Ovary (tissue), 10 donors: Measurements from ENCODE around the gene RBPJ. TPM values are rescaled to one million over a fixed set of nuclear protein-coding genes. Genes with fewer than 3 reads are reported as not detected.
A peak's percentile ranks its signal among the peaks of the same experiment; 100 is the strongest.

ENCODE experiments used
- DNase-seq, 5 donors: peaks; one replicate each; pipeline ENCODE4 v3.0.0-alpha.2; 2019 to 2020
- H3K27ac ChIP-seq, 2 donors: fragments of 200-600 bp; one replicate each; pipeline versions ENCODE4 v1.5.1 to v1.8.0; 2019 to 2022
- H3K27me3 ChIP-seq: fragments of 200-600 bp; one replicate; pipeline ENCODE4 v1.8.0; 2022
- H3K36me3 ChIP-seq: fragments of 200-600 bp; sonication (generic); one replicate; pipeline ENCODE4 v1.5.1; 2019
- H3K4me1 ChIP-seq: one replicate; pipeline ENCODE4 v1.8.1; 2013; ENCODE audit warnings: mild to moderate bottlenecking, moderate library complexity; ENCODE audit not compliant: insufficient read depth
- H3K4me3 ChIP-seq: fragments of 200-600 bp; sonication (generic); one replicate; pipeline ENCODE4 v1.5.1; 2017
- H3K9me3 ChIP-seq, 2 donors: fragments of 200-600 bp in 1 of 2; sonication (generic) in 1 of 2; one replicate each; pipeline versions ENCODE4 v1.5.1 to v1.8.1; 2013 to 2019; ENCODE audit warnings: mild to moderate bottlenecking in 1 of 2, moderate library complexity in 1 of 2
- EP300 ChIP-seq: sonication (generic); formaldehyde crosslinking; IDR thresholded peaks from one replicate; pipeline ENCODE4 v1.6.1; 2017; ENCODE audit warnings: antibody characterized with exemption
- POLR2A ChIP-seq: fragments of 450-650 bp; IDR thresholded peaks from one replicate; pipeline ENCODE4 v1.6.1; 2017; ENCODE audit warnings: antibody characterized with exemption, mild to moderate bottlenecking, moderate library complexity
- WGBS, 3 donors: extraction: QIAGEN DNeasy Blood & Tissue Kit in 1 of 3; methylation state at CpG; one replicate each; pipeline versions ENCODE4 v1.1.5 to v1.1.7; 2013 to 2017; 5-methylcytosine and 5-hydroxymethylcytosine counted together
- intact Hi-C, 4 donors: fragments of 100-400 bp; cut with DNase I; formaldehyde crosslinking; loops; one replicate each; pipeline versions ENCODE4 v1.11.0 to v1.15.1; 2022 to 2023
- long read RNA-seq, 3 donors: library from polyadenylated mRNA in 2 of 3; unstranded in 2 of 3; transcript quantifications; one replicate each; pipeline ENCODE4 v2.0.0 and lab custom pipeline, GENCODE V29; 2021 to 2026
- polyA plus RNA-seq, 2 donors: library from polyadenylated mRNA; stranded (reverse); fragments of 200-250 nt in 1 of 2; fragments of 350-450 nt in 1 of 2; fragmentation: Illumina TruSeq in 1 of 2; extraction: RNeasy Lipid Tissue Mini Kit (QIAGEN cat#74804) in 1 of 2; gene quantifications; one replicate each; pipeline ENCODE4 v1.2.3, GENCODE V29; 2013 to 2014
- total RNA-seq, 7 donors: library from RNA; depleted of rRNA in 2 of 7; stranded (reverse); fragments of >200 nt in 2 of 7; fragmentation: NEBNext Ultra II Directional in 3 of 7; extraction: Animal tissue kit (Norgen Biotek cat#: 25700) in 3 of 7; gene quantifications; one replicate each; pipeline versions ENCODE4 v1.1.0 to v1.2.4, GENCODE V29; 2016 to 2023
- TF ChIP-seq, protein P1 (sequence below), 3 donors: fragments of 450-650 bp in 2 of 3; fragments of 200-600 bp in 1 of 3; IDR thresholded peaks; one replicate each; pipeline versions ENCODE4 v1.5.1 to v1.8.0; 2016 to 2022; ENCODE audit warnings: antibody characterized with exemption in 3 of 3, mild to moderate bottlenecking in 1 of 3
- donor health status: DM: no; HTN: no; CAD: no; lungs with moderate emphysema.
- donor health status: DM: no; HTN: no; CAD: no.
- donor health status: Bipolar disorder and iron deficiency.
- donor health status: DM: yes; HTN: yes; CAD: no.
- donor health status: DM: no; HTN: no; CAD: no.
- donor health status: DM: yes; HTN: yes; CAD: no.

RBPJ gene
- total RNA-seq (10 to 100 TPM; 55.6 to 75.1 (median 68.5) TPM), polyA plus RNA-seq (10 to 100 TPM; 36.0 to 61.9 TPM)
- long read RNA-seq, donor 1, full-length matches to known transcripts: 278 of 376 reads
- long read RNA-seq, donor 1, partial matches to known transcripts: 41 of 376 reads
- long read RNA-seq, donor 1, other reads (novel, unspliced or antisense): 57 of 376 reads
- long read RNA-seq, donor 2, full-length matches to known transcripts: 30 of 37 reads
- long read RNA-seq, donor 2, partial matches to known transcripts: 7 of 37 reads
- long read RNA-seq, donor 2, other reads (novel, unspliced or antisense): 0 of 37 reads
- long read RNA-seq, donor 3, full-length matches to known transcripts: 52 of 77 reads
- long read RNA-seq, donor 3, partial matches to known transcripts: 10 of 77 reads
- long read RNA-seq, donor 3, other reads (novel, unspliced or antisense): 15 of 77 reads

DNA sequence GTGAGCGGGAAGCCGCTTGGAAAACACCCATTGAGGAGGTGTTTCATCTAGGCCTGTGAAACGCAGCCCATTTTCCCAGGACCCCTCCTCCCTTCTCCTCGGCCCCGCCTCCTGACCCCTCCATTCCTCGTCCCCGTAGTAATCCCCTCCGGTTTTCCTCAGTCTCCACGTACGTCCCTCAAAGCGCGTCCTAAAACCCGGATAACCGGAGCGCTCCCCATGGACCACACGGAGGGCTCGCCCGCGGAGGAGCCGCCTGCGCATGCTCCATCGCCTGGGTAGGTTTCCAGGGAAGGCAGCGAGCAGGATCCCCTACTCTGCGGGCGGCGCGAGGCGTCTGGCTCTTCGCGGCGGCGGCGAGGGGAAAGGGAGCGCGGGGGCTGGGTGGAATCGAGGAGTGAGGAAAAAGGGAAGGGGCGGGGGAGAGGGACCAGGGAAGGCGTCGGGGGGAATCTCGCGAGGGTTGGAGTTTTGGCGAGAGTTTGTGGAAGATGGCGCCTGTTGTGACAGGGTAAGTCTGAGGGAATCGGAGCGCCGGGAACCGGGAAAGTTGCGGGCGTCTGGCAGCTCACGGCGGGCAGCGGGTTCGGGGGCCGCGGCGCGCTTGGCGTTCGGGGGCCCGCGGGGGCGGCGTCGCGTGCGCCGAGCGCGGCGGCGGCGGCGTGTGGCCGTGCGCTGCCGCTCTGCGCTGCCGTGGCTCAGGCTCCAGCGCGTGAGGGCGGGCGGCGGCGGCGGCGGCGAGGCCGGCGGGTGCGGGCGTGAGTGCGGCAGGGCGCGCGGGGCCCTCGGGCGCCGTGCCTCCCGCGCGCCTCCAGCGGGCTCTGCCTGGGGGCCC, at the start of gene RBPJ:
Gene RBPJ, plus strand, starts transcription at position 477 of the 835 bp plus-strand sequence. Its CDS starts 15 bp downstream, at position 492.
- WGBS, 3 donors: 1% methylated on average over 71 to 102 of the region's 102 CpGs

DNA sequence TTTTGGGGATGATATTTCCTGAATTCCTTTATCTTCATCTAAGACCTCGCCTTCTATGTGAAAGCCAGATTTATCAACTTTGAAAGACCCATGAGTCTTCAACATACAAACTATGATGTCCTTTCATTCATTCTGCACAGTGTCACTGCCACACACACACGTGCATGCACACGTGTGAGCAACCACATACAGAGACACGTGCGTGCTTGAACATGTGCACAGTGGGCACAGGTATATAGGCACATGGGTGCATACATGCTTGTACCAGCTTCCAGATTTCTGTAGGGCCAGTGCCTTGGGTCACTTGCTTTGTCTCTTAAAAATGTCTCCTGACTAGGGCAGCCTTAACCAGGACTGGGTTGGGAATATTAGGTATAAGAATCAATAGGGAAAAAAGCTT, 49.1 kb upstream of the RBPJ start:
- Histone ChIP-seq H3K9me3 (no peaks in the 10 kb centered on the region), H3K4me3 (no peak overlapping the region), H3K4me1 (peaks cover 2% of the 10 kb centered on the region), H3K36me3 (no peaks in the 10 kb centered on the region), H3K27me3 (no peaks in the 10 kb centered on the region), H3K27ac (no peak overlapping the region)
- intact Hi-C loops: no loop called here
- TF ChIP-seq, protein P1, sequence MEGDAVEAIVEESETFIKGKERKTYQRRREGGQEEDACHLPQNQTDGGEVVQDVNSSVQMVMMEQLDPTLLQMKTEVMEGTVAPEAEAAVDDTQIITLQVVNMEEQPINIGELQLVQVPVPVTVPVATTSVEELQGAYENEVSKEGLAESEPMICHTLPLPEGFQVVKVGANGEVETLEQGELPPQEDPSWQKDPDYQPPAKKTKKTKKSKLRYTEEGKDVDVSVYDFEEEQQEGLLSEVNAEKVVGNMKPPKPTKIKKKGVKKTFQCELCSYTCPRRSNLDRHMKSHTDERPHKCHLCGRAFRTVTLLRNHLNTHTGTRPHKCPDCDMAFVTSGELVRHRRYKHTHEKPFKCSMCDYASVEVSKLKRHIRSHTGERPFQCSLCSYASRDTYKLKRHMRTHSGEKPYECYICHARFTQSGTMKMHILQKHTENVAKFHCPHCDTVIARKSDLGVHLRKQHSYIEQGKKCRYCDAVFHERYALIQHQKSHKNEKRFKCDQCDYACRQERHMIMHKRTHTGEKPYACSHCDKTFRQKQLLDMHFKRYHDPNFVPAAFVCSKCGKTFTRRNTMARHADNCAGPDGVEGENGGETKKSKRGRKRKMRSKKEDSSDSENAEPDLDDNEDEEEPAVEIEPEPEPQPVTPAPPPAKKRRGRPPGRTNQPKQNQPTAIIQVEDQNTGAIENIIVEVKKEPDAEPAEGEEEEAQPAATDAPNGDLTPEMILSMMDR (IDR thresholded peaks at IDR 0.05): no peak
- no peak for TF ChIP-seq POLR2A
- no peak for TF ChIP-seq EP300
- 92 to 95% (median 93%) methylated on average over 5 of the region's 5 CpGs for WGBS, 3 donors
- no peak for DNase-seq

More for the DNA sequence above, at the start of gene RBPJ:
- Histone ChIP-seq H3K4me3 (peak within 1 kb of the TSS; percentile 59), H3K9me3 (no peaks in the 10 kb centered on the region), H3K27ac (peak within 1 kb of the TSS; percentile 85 to 86), H3K27me3 (no peaks in the 10 kb centered on the region), H3K4me1 (peaks cover 6% of the 10 kb centered on the region), H3K36me3 (no peaks in the 10 kb centered on the region)
- peak; percentile 90 to 95 (median 94) for DNase-seq
- TF ChIP-seq POLR2A (peak; percentile 73), EP300 (no peak)
- TF ChIP-seq, protein P1 (IDR thresholded peaks at IDR 0.05): peak in 1 of 3 donors; percentile 15
- intact Hi-C loops: loop anchor here in 3 of 4 donors (5.0 to 10.0 kb wide), 4 partner anchors 74 to 293 kb away; no protein-coding TSS in a partner anchor

DNA sequence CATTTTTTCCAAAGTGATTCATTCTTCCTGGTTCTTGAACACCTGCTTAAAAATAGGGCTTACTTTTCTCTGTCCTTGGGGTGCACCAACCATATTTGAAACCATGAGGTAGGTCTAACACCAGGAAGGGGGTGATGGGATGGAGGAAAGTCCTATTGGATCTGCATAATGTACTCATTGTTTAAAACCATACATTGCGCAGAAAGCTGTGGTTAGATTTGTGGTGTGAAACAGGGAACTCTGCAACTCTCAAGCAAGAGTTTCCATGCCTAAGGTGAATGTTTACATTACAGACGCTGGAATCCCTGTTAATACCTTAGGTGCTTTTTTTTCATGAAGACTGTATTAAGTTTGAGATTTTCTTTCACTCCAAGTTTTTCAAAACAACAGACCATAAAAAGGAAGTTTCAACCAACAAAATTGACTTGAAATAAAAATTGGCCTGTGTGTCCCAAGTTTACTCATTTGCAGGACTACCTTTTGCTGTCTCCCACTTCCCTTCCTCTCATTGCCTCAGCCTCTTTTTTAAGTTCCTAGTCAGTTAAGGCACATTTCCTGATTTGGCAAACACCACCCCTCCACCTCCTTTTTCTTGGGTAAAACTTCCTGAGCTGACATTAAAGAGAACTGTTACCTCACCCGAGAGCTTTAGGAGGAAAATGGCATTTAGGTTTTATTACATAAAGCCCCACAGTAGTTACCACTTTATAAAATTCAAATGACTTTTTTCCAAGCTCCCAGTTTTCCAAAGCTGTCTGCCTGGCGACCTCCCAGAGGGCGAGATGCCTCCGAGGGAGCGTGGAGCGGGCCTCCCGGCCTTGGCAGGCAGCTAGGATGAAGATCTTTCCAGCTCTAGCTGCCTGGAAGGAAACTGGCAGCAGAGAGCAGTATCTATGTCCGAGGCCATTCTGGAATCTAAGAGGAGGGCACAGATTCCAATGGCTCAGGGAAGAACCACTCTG, 47.9 kb upstream of the RBPJ start:
- H3K4me3 ChIP-seq: no peak overlapping the region
- peak in 3 of 5 donors; percentile 22 to 46 (median 38) for DNase-seq
- H3K4me1 ChIP-seq: no peaks in the 10 kb centered on the region
- no peak overlapping the region for H3K27ac ChIP-seq
- no peaks in the 10 kb centered on the region for H3K9me3 ChIP-seq
- TF ChIP-seq POLR2A (no peak), EP300 (no peak)
- TF ChIP-seq, protein P1 (IDR thresholded peaks at IDR 0.05): no peak
- intact Hi-C loops: no loop called here
- H3K36me3 ChIP-seq: no peaks in the 10 kb centered on the region
- 33 to 37% (median 34%) methylated on average over 10 of the region's 10 CpGs for WGBS, 3 donors
- H3K27me3 ChIP-seq: no peaks in the 10 kb centered on the region
